NCI-H128 (cell line): ENCODE results near the gene RABL6.

Source experiments
- DNase-seq: peaks from one replicate; lab custom pipeline; 2025; ENCODE audit not compliant: unreplicated experiment; lab: John Stamatoyannopoulos, UW

Gene RABL6

DNA sequence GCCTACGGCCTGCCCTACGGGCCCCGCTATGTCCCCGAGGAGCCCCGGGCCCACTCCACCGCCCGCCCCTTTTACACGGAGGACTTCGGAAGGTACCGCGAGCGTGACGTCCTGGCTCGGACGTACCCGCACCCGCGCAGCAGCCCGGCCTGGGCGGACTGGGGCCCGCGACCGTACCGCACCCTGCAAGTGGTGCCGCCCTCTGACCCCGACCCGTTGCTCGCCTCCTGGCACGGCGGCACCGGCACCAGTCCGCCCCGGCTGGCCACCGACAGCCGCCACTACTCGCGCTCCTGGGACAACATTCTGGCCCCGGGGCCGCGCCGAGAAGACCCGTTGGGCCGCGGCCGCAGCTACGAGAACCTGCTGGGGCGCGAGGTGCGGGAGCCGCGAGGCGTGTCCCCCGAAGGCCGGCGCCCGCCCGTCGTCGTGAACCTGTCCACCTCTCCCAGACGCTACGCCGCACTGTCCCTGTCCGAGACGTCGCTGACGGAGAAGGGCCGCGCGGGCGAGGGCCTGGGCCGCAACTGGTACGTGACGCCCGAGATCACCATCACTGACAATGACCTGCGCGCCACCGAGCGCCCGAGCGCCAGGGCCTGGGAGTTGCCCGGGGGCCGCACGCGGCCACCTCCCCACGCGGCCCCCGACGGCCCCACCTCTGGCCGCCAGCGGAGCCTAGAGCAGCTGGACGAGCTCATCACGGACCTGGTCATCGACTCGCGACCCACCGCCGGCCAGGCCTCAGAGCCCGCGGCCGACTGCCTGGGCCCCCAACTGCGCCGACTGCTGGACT is 37.9 kb downstream of the RABL6 start:
- DNase-seq, result no peak

GRCh38 chr9:136846376-136847087 is 38.8 kb downstream of the RABL6 start:
- DNase-seq, result no peak

GRCh38 chr9:136847088-136847825 is 39.5 kb downstream of the RABL6 start:
- no peak for DNase-seq

- peak; percentile 73 for DNase-seq
These were observed 40.2 kb downstream of the RABL6 start for GRCh38 chr9:136847826-136848392.

DNA sequence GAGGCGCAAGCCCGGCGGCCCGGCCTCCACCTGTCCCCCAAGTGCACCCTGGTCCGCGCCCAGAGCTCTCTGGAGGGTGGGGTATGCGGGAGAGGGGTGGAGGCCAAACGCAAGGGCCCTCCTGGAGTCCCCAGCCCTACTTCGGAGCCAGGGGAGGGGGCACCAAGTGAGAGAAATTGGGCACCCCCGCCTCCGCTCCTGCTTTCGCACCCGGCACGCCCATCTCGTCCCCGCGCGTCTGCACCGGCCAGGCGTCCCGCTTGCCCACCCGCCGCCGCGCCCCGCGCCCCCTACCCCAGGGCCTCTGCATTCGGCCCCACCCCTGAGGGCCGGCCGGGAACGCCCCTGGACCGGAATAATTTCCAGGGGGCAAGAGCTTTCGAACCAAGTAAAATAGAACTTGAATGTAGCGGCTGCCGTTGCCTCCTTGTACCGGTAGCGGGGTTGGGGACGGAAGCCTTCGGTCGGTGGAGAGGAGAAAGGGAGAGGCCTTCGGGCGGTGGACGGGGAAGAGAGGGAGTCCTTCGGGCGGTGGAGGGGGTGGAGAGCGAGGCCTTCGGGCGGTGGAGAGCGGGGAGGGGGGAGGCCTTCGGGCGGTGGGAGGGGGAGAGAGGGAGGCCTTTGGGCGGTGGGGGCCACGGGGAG is 40.8 kb downstream of the RABL6 start:
- DNase-seq, result no peak

DNA sequence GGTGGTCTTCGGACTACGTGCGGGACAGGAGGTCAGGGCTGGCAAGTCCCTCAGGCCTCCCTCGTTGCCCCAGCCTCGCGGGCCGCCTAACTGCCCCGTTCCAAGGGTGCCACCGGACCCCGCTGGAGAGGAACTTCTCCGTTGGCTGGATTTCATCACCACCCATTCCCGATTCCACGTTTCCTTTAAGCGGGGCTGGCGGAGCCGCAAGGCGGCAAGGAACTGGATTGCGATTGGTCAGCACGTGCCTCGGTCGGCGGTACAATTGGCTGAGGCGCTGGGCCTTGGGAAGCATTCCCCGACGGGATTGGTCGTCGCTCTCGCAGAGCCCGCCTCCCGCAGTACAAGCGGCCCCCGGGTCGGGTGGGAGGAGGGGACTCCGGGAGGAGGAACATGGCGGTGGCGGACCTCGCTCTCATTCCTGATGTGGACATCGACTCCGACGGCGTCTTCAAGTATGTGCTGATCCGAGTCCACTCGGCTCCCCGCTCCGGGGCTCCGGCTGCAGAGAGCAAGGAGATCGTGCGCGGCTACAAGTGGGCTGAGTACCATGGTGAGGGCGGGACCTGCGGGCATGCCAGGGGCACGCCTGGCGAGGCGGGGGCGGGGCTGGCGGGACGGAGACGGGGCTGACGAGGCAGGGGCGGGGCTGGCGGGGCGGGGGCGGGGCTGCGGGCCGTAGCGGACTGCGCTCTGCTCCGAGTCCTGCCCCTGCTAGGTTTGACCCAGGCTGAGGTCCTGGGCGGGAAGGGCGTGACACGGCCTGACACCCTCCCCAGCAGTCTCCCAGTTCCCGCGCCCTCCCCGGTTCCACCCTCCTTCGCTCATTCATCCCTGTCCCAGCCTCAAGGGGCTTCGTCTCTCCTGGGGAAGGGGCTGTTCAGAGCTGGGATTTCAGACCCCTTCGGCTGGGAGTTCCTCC is 41.6 kb downstream of the RABL6 start, which contains the start of gene PHPT1:
Gene PHPT1, plus strand, starts transcription at position 372 of the 922 bp plus-strand sequence. Its CDS starts 22 bp downstream, at position 394.
- peak; percentile 99 for DNase-seq

DNA sequence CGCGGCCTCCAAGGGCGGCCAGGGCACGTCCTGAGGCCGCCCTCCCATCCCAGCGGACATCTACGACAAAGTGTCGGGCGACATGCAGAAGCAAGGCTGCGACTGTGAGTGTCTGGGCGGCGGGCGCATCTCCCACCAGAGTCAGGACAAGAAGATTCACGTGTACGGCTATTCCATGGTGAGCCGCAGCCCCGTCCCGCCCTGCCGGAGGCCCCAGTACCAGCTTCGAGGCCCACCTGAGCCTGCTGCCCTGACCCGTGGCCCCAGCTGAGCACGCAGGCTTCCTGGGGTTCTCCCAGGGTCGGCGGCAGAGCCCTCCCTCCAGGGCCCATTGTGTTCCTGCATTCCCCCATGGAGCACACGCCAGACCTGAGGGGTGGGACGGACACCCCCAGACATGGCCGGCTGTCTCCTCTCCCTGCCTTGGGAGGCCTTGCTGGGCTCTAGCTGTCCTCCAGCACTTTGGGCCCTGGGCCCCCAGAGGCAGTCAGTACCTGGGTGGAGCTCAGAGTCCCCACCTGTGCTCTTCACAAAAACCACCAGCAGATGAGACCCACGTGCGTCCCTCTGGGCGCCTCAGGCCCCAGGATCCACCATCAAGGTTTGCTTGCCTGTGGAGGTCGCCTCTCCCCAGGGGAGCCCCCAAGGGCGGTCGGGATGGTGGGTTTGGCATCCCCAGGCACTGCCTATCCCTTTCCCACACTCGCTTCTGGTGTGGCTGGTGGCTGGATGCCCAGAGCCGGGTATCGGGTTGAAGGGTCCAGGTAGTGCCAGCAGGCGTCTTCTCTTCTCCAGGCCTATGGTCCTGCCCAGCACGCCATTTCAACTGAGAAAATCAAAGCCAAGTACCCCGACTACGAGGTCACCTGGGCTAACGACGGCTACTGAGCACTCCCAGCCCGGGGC is 42.5 kb downstream of the RABL6 start:
- DNase-seq, result no peak

GRCh38 chr9:136850866-136851775 is 43.4 kb downstream of the RABL6 start:
- DNase-seq, result no peak

- DNase-seq, result no peak
These were observed 44.4 kb downstream of the RABL6 start, which contains the start of gene MAMDC4 for GRCh38 chr9:136851941-136852663. Gene MAMDC4, plus strand, starts transcription at chr9:136852346. Its CDS starts 71 bp downstream, at chr9:136852417.

- no peak for DNase-seq
These were observed 45.2 kb downstream of the RABL6 start for GRCh38 chr9:136852664-136853595.

GRCh38 chr9:136853596-136854112 is 45.9 kb downstream of the RABL6 start:
- DNase-seq, result no peak

DNA sequence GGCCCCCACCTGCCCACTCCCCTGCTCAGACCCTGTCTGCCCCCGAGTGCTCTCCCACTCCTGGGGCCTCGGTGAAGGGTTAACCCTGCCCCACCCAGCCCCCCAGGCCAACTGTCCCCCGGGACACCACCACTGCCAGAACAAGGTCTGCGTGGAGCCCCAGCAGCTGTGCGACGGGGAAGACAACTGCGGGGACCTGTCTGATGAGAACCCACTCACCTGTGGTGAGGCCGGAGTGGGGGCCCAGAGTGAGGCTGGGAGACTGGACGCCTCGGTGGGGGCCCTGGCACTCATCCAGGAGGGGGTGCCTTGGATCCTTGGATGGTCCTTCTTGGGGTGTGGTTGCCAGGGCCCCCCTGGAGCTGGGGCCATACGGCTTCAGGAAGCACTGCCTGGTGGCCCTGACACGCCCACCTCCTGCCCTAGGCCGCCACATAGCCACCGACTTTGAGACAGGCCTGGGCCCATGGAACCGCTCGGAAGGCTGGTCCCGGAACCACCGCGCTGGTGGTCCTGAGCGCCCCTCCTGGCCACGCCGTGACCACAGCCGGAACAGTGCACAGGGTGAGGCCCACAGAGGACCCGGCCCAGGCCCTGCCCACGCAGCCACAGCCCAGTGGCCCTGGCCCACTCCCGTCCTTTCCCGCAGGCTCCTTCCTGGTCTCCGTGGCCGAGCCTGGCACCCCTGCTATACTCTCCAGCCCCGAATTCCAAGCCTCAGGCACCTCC is 46.5 kb downstream of the RABL6 start:
- no peak for DNase-seq

DNA sequence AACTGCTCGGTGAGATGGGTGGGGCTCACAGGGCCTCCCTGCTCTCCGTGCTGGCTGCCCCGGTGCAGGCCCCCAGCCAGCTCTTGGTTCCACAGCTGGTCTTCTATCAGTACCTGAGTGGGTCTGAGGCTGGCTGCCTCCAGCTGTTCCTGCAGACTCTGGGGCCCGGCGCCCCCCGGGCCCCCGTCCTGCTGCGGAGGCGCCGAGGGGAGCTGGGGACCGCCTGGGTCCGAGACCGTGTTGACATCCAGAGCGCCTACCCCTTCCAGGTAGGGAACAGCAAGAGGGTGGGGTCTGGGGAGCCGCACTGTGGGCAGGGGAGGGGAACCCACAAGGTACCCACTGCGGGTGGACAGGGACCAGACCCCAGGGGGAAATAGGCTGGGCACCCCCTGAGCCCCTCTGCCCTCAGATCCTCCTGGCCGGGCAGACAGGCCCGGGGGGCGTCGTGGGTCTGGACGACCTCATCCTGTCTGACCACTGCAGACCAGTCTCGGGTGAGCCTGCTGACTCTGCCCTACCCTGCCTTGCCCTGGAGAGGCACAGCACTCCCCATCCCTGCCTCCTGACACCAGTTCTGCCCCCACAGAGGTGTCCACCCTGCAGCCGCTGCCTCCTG is 47.2 kb downstream of the RABL6 start:
- no peak for DNase-seq

- no peak for DNase-seq
These were observed 47.8 kb downstream of the RABL6 start for GRCh38 chr9:136855461-136856078.
